ENCODE measurements around the gene ZNF593. TPM values are rescaled to one million over a fixed set of nuclear protein-coding genes. Genes with fewer than 3 reads are reported as not detected.

ZNF593 gene
- total and polyA plus RNA-seq, 7 donors = 16.3 to 114 (median 37.2) TPM

- DNase-seq = no peak
- Histone ChIP-seq H3K9me3 (no peaks in the 10 kb centered on the region), H3K4me3 (no peak overlapping the region), H3K4me1 (peaks cover 0 to 5% (median 0%) of the 10 kb centered on the region in 4 donors), H3K27ac (no peak overlapping the region), H3K27me3 (no peaks in the 10 kb centered on the region), H3K36me3 (no peaks in the 10 kb centered on the region)
- 49 to 68% methylated on average over 6 of the region's 6 CpGs for WGBS, 2 donors
- intact Hi-C loops (cut with DNase I) = loop anchor here (1.0 kb wide), 2 partner anchors 41 to 110 kb away; no protein-coding TSS in a partner anchor
- TF ChIP-seq POLR2AphosphoS5 (IDR thresholded peaks at IDR 0.05) (no peak), POLR2A (IDR thresholded peaks at IDR 0.05) (no peak), CTCF (IDR thresholded peaks at IDR 0.05) (no peak), EP300 (IDR thresholded peaks at IDR 0.05) (no peak)
These were observed 23.8 kb upstream of the ZNF593 start for GRCh38 chr1:26145960-26146294.

- Histone ChIP-seq H3K27ac (no peak overlapping the region), H3K36me3 (no peaks in the 10 kb centered on the region), H3K4me3 (no peak overlapping the region), H3K4me1 (peaks cover 0 to 5% (median 0%) of the 10 kb centered on the region in 4 donors), H3K9me3 (no peaks in the 10 kb centered on the region), H3K27me3 (no peaks in the 10 kb centered on the region)
- intact Hi-C loops (cut with DNase I) = no loop called here
- no peak for TF ChIP-seq POLR2A (IDR thresholded peaks at IDR 0.05)
- no peak for TF ChIP-seq EP300 (IDR thresholded peaks at IDR 0.05)
- TF ChIP-seq POLR2AphosphoS5 (IDR thresholded peaks at IDR 0.05) = no peak
- no peak for TF ChIP-seq CTCF (IDR thresholded peaks at IDR 0.05)
- no peak for DNase-seq
These were observed 20.8 kb upstream of the ZNF593 start for GRCh38 chr1:26148887-26149286.

GRCh38 chr1:26153966-26154532 lies 15.7 kb upstream of the ZNF593 start:
- no peaks in the 10 kb centered on the region for H3K9me3 ChIP-seq
- intact Hi-C loops (cut with DNase I) = no loop called here
- peaks cover 7 to 30% (median 16%) of the 10 kb centered on the region in 3 donors for H3K27me3 ChIP-seq
- TF ChIP-seq CTCF (IDR thresholded peaks at IDR 0.05) (no peak), POLR2A (IDR thresholded peaks at IDR 0.05) (no peak), POLR2AphosphoS5 (IDR thresholded peaks at IDR 0.05) (no peak), EP300 (IDR thresholded peaks at IDR 0.05) (no peak)
- H3K4me1 ChIP-seq = no peaks in the 10 kb centered on the region
- WGBS, 2 donors = 52 to 70% methylated on average over 5 of the region's 5 CpGs
- no peaks in the 10 kb centered on the region for H3K36me3 ChIP-seq
- DNase-seq = no peak
- no peak overlapping the region for H3K27ac ChIP-seq
- no peak overlapping the region for H3K4me3 ChIP-seq

- Histone ChIP-seq H3K4me3 (no peak overlapping the region), H3K27me3 (peaks cover 7 to 30% (median 16%) of the 10 kb centered on the region in 3 donors), H3K9me3 (no peaks in the 10 kb centered on the region), H3K4me1 (no peaks in the 10 kb centered on the region), H3K27ac (peak overlapping the region in 2 of 4 donors; percentile 31 to 66), H3K36me3 (no peaks in the 10 kb centered on the region)
- DNase-seq = no peak
- intact Hi-C loops (cut with DNase I) = no loop called here
- TF ChIP-seq CTCF (IDR thresholded peaks at IDR 0.05) (no peak), POLR2AphosphoS5 (IDR thresholded peaks at IDR 0.05) (no peak), EP300 (IDR thresholded peaks at IDR 0.05) (no peak), POLR2A (IDR thresholded peaks at IDR 0.05) (no peak)
- WGBS, 2 donors = 46 to 52% methylated on average over 9 of the region's 9 CpGs
These were observed 15.0 kb upstream of the ZNF593 start for GRCh38 chr1:26154750-26155149.

Measured in sigmoid colon (tissue), 7 donors.